Measurements from ENCODE around the gene TEAD2.
A peak's percentile ranks its signal among the peaks of the same experiment; 100 is the strongest.

The TEAD2 gene

GRCh38 chr19:49362048-49362928 is at the start of gene TEAD2:
TEAD2 (minus strand) TSS chr19:49362416; CDS start chr19:49360075, 2,341 bp downstream.
- no peak within 1 kb of the TSS for H3K4me3 ChIP-seq (replicated peaks; ENCODE audit: low read depth, low read length)
- H3K36me3 ChIP-seq (ENCODE audit: control insufficient read depth, insufficient read depth, low read length): no peaks in the 10 kb centered on the region
- H3K27me3 ChIP-seq (replicated peaks; ENCODE audit: control insufficient read depth, insufficient read depth, low read length): no peaks in the 10 kb centered on the region; the same call in 1 of the 2 replicates
- DNase-seq (ENCODE audit: extremely low read depth, insufficient read length): no peak
- TF ChIP-seq, protein P1, sequence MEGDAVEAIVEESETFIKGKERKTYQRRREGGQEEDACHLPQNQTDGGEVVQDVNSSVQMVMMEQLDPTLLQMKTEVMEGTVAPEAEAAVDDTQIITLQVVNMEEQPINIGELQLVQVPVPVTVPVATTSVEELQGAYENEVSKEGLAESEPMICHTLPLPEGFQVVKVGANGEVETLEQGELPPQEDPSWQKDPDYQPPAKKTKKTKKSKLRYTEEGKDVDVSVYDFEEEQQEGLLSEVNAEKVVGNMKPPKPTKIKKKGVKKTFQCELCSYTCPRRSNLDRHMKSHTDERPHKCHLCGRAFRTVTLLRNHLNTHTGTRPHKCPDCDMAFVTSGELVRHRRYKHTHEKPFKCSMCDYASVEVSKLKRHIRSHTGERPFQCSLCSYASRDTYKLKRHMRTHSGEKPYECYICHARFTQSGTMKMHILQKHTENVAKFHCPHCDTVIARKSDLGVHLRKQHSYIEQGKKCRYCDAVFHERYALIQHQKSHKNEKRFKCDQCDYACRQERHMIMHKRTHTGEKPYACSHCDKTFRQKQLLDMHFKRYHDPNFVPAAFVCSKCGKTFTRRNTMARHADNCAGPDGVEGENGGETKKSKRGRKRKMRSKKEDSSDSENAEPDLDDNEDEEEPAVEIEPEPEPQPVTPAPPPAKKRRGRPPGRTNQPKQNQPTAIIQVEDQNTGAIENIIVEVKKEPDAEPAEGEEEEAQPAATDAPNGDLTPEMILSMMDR (IDR thresholded peaks at IDR 0.05; ENCODE audit: insufficient read depth, low read length, poor library complexity, severe bottlenecking): no peak

DNA sequence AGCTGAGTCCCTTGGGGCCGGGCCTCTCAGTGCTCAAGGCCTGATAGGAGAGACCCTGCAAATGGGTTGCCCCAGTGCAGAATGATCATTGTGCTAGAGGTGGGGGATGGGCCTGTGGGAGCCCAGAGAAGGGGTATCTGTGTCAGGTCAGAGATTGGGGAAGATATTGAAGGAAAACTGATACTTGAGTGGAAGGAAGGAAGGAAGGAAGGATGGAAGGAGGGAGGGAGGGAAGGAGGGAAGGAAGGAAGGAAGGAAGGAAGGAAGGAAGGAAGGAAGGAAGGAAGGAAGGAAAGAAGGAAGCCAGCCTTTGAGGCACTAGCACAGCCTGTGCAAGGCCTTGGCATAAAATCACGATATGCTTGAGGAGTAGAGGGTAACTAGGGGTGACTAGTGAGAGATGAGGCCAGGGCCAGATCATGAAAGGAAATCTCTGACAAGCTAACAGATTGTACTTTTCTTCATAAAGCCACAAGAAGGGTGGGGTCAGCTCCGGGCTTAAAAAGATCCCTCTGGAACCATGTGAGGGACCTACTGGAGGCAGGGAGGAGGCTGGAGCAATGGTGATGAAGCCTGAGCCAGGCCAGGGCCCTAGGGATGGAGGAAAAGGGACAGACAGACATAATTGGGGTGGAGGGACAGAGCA is 49.6 kb upstream of the TEAD2 start:
- TF ChIP-seq, protein P1 (IDR thresholded peaks at IDR 0.05; ENCODE audit: insufficient read depth, low read length, poor library complexity, severe bottlenecking): no peak
- Histone ChIP-seq H3K27me3 (replicated peaks; ENCODE audit: control insufficient read depth, insufficient read depth, low read length) (no peaks in the 10 kb centered on the region), H3K36me3 (ENCODE audit: control insufficient read depth, insufficient read depth, low read length) (no peaks in the 10 kb centered on the region), H3K4me3 (replicated peaks; ENCODE audit: low read depth, low read length) (no peak overlapping the region)
- no peak for DNase-seq (ENCODE audit: extremely low read depth, insufficient read length)

- Histone ChIP-seq H3K4me3 (replicated peaks; ENCODE audit: low read depth, low read length) (no peak overlapping the region), H3K36me3 (ENCODE audit: control insufficient read depth, insufficient read depth, low read length) (no peaks in the 10 kb centered on the region), H3K27me3 (replicated peaks; ENCODE audit: control insufficient read depth, insufficient read depth, low read length) (no peaks in the 10 kb centered on the region)
- TF ChIP-seq, protein P1 (IDR thresholded peaks at IDR 0.05; ENCODE audit: insufficient read depth, low read length, poor library complexity, severe bottlenecking): no peak
- peak; percentile 53 for DNase-seq (ENCODE audit: extremely low read depth, insufficient read length)
Observed at GRCh38 chr19:49409441-49410029, 47.3 kb upstream of the TEAD2 start.

DNA sequence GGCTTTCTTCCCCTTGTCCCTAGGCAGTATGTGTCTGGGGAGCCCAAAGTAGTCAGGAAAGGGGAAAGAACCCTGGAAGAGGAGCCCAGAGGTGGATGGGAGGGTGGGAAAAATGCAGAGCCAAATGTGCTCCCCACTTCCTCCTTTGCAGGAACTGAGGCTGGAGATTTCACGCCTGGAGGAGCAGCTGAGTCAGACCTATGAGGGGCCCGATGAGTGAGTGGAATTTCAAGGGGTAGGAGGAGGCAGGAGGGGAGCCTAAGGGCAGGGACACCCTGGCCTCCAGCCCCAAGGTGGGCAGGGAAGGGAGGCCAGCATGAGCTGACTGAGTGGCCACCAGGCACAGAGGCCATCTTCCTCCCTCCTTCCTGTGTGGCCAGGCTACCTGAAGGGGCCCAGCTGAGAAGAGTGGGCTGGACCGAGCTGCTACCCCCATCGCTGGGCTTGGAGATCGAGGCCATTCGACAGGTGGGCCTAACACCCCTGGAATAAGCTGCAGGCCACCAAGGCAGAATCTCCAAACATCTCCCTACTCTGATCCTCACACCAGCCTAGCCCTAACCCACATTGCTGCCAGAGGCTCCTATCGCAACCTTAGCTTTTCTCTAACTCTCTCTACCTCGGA is 46.7 kb upstream of the TEAD2 start:
- H3K36me3 ChIP-seq (ENCODE audit: control insufficient read depth, insufficient read depth, low read length): no peaks in the 10 kb centered on the region
- TF ChIP-seq, protein P1 (IDR thresholded peaks at IDR 0.05; ENCODE audit: insufficient read depth, low read length, poor library complexity, severe bottlenecking): no peak
- H3K27me3 ChIP-seq (replicated peaks; ENCODE audit: control insufficient read depth, insufficient read depth, low read length): no peaks in the 10 kb centered on the region
- no peak for DNase-seq (ENCODE audit: extremely low read depth, insufficient read length)
- no peak overlapping the region for H3K4me3 ChIP-seq (replicated peaks; ENCODE audit: low read depth, low read length)

DNA sequence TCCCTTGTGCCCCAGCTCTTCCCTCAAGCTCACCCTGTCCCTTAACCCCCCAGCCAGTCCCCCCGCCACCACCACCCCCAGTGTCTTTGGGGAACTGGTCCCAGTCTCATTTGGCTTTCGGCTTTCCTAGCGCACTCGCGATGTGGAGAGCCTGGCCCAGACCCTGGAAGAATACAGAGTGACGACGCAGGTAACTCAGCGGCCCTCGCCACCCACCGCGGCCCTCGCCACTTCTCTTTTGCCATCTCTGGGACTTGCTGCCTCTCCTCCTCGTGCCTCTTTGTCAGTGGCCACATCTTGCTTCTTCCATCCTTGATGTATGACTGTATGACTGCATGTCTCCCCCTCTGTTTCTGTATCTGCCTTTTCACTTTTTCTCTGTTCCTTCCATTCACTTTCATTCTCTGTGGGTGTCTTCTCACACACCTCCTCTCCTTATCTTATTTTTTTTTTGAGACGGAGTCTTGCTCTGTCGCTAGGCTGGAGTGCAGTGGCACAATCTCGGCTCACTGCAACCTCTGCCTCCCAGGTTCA is 45.3 kb upstream of the TEAD2 start:
- Histone ChIP-seq H3K4me3 (replicated peaks; ENCODE audit: low read depth, low read length) (no peak overlapping the region), H3K27me3 (replicated peaks; ENCODE audit: control insufficient read depth, insufficient read depth, low read length) (no peaks in the 10 kb centered on the region), H3K36me3 (ENCODE audit: control insufficient read depth, insufficient read depth, low read length) (no peaks in the 10 kb centered on the region)
- no peak for DNase-seq (ENCODE audit: extremely low read depth, insufficient read length)
- TF ChIP-seq, protein P1 (IDR thresholded peaks at IDR 0.05; ENCODE audit: insufficient read depth, low read length, poor library complexity, severe bottlenecking): no peak
